Measurements from ENCODE around the gene CTSZ. TPM values are rescaled to one million over a fixed set of nuclear protein-coding genes. Genes with fewer than 3 reads are reported as not detected.

Gene CTSZ
- total RNA-seq, 4 donors from 2014 or later, result 83.5 to 145 (median 105) TPM

DNA sequence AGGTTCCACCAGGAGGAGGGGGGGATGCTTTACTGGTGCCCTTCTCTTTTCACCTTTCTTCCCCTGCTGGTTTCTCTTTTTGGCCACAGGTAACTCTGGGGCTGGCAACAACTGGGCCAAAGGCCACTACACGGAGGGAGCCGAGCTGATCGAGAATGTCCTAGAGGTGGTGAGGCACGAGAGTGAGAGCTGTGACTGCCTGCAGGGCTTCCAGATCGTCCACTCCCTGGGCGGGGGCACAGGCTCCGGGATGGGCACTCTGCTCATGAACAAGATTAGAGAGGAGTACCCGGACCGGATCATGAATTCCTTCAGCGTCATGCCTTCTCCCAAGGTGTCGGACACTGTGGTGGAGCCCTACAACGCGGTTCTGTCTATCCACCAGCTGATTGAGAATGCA is 16.6 kb upstream of the CTSZ start:
- H3K4me1 ChIP-seq, result peaks cover 0 to 32% (median 14%) of the 10 kb centered on the region in 4 donors
- peaks cover 6 to 62% (median 14%) of the 10 kb centered on the region in 3 donors for H3K36me3 ChIP-seq
- WGBS, 2 donors, result 91 to 93% methylated on average over 10 to 13 of the region's 13 CpGs

DNA sequence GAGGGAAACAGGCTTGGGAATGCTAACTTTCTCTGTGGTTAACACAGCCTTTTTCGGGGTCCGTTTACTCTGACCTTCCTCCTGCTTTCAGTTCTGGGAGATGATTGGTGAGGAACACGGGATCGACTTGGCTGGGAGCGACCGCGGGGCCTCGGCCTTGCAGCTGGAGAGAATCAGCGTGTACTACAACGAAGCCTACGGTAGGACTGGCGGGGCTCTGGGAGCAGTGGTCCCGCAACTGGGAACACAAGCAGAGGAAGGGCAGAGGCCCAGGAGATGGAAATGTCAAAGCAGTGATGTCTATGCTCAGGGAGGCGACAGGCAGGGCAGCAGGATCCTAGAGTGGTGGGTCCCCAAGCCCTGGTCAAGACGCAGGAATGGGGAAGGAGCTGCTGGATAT is 15.7 kb upstream of the CTSZ start:
- WGBS, 2 donors, result 85 to 90% methylated on average over 15 of the region's 15 CpGs
- TF ChIP-seq, protein P1, sequence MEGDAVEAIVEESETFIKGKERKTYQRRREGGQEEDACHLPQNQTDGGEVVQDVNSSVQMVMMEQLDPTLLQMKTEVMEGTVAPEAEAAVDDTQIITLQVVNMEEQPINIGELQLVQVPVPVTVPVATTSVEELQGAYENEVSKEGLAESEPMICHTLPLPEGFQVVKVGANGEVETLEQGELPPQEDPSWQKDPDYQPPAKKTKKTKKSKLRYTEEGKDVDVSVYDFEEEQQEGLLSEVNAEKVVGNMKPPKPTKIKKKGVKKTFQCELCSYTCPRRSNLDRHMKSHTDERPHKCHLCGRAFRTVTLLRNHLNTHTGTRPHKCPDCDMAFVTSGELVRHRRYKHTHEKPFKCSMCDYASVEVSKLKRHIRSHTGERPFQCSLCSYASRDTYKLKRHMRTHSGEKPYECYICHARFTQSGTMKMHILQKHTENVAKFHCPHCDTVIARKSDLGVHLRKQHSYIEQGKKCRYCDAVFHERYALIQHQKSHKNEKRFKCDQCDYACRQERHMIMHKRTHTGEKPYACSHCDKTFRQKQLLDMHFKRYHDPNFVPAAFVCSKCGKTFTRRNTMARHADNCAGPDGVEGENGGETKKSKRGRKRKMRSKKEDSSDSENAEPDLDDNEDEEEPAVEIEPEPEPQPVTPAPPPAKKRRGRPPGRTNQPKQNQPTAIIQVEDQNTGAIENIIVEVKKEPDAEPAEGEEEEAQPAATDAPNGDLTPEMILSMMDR (IDR thresholded peaks at IDR 0.05), result no peak
- TF ChIP-seq POLR2A (IDR thresholded peaks at IDR 0.05) (no peak), EP300 (IDR thresholded peaks at IDR 0.05) (no peak)
- Histone ChIP-seq H3K4me3 (no peak overlapping the region), H3K4me1 (peaks cover 0 to 24% (median 9%) of the 10 kb centered on the region in 4 donors), H3K27ac (no peak overlapping the region), H3K9me3 (no peaks in the 10 kb centered on the region), H3K36me3 (peaks cover 6 to 62% (median 14%) of the 10 kb centered on the region in 3 donors), H3K27me3 (no peaks in the 10 kb centered on the region)
- DNase-seq (ENCODE audit: low spot score in 2 of 2), result no peak

More for the DNA sequence above, 16.6 kb upstream of the CTSZ start:
- Histone ChIP-seq H3K9me3 (no peaks in the 10 kb centered on the region), H3K27me3 (no peaks in the 10 kb centered on the region), H3K4me3 (no peak overlapping the region), H3K27ac (no peak overlapping the region)
- DNase-seq (ENCODE audit: low spot score in 2 of 2), result no peak
- TF ChIP-seq POLR2A (IDR thresholded peaks at IDR 0.05) (no peak), EP300 (IDR thresholded peaks at IDR 0.05) (no peak)
- TF ChIP-seq, protein P1 (IDR thresholded peaks at IDR 0.05), result no peak

DNA sequence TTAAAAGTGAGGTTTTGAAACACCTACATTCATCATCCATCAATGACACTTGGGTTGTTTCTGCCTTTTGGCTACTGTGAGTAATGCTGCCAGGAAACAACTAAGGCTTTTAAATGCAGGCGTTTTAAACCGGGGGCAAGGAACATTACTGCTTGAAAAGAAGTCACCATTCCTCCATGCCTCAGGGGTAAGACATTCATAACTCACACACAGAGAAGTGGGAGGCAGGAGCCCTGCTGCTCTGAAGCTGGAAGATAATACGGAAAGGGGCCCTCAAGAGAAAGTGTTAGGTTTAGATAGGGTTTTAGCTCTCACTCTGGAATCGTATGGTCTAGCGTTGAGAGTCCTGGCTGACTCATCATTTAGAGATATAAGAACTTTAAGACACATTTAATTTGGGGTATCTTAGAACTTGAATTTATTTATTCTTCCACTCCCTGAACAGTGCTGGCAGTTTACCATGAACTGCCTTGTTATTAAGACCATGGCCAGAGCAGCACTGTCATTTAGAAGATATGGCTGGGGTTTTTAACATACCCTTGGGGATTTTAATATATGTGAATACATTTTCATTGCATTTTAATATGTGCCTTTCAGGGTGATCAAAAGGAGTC is 14.0 kb upstream of the CTSZ start:
- Histone ChIP-seq H3K9me3 (no peaks in the 10 kb centered on the region), H3K27ac (no peak overlapping the region), H3K36me3 (peaks cover 6 to 50% (median 8%) of the 10 kb centered on the region in 3 donors), H3K4me1 (peaks cover 0 to 7% (median 0%) of the 10 kb centered on the region in 4 donors), H3K4me3 (no peak overlapping the region), H3K27me3 (no peaks in the 10 kb centered on the region)
- TF ChIP-seq, protein P1 (IDR thresholded peaks at IDR 0.05), result no peak
- TF ChIP-seq EP300 (IDR thresholded peaks at IDR 0.05), result no peak
- TF ChIP-seq POLR2A (IDR thresholded peaks at IDR 0.05), result no peak
- 52 to 57% methylated on average over 5 of the region's 5 CpGs for whole genome bisulfite sequencing, 2 donors
- DNase-seq (ENCODE audit: low spot score in 2 of 2), result no peak

DNA sequence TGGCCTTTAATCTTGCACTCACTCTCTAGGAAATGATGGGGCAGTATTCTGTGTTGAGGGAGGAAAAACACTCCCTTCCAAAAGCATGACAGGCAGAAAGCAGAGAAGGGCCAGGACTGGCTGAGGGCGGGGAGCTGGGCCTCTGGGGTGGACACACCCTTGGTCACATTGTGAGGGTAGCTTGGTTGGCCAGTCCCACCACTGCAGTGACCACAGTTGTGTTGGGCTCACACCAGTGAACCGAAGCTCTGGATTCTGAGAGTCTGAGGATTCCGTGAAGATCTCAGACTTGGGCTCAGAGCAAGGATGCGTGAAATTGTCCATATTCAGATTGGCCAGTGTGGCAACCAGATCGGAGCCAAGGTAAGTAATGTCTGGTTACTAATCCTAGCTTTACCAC is 12.2 kb upstream of the CTSZ start, which contains the start of gene TUBB1:
Gene TUBB1, plus strand, starts transcription at position 213 of the 400 bp plus-strand sequence. Its CDS starts 94 bp downstream, at position 307.
- no peaks in the 10 kb centered on the region for H3K27me3 ChIP-seq
- H3K36me3 ChIP-seq, result peaks cover 2 to 31% (median 4%) of the 10 kb centered on the region in 3 donors
- 89 to 98% methylated on average over 5 of the region's 5 CpGs for WGBS, 2 donors
- no peak within 1 kb of the TSS for H3K27ac ChIP-seq
- TF ChIP-seq, protein P1 (IDR thresholded peaks at IDR 0.05), result no peak
- TF ChIP-seq POLR2A (IDR thresholded peaks at IDR 0.05) (no peak), EP300 (IDR thresholded peaks at IDR 0.05) (no peak)
- no peak within 1 kb of the TSS for H3K4me3 ChIP-seq
- no peaks in the 10 kb centered on the region for H3K9me3 ChIP-seq
- DNase-seq (ENCODE audit: low spot score in 2 of 2), result no peak
- no peaks in the 10 kb centered on the region for H3K4me1 ChIP-seq

DNA sequence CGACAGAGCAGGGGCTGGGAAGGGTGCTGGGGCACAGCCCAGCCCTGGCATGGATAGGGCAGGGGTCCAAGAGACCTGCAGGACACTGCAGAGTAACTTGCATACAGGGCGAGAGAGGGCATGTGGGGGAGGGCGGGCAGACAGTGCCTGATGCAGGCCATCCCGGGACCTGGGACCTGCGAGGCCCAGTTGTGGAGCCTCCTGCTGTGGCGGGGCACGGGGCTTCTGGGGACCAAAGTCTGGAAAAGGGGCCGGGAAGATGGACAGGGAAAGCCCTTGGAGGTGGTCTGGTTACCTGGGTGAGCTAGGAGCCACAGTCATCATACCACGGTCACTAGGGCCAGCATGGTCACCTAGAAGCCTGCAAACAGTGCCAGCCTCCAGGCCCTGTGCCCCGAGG is 11.8 kb upstream of the CTSZ start:
- no peaks in the 10 kb centered on the region for H3K4me1 ChIP-seq
- WGBS, 2 donors, result 95 to 98% methylated on average over 10 of the region's 10 CpGs
- no peak for DNase-seq (ENCODE audit: low spot score in 2 of 2)
- TF ChIP-seq POLR2A (IDR thresholded peaks at IDR 0.05) (no peak), EP300 (IDR thresholded peaks at IDR 0.05) (no peak)
- TF ChIP-seq, protein P1 (IDR thresholded peaks at IDR 0.05), result no peak
- no peak overlapping the region for H3K27ac ChIP-seq
- no peaks in the 10 kb centered on the region for H3K27me3 ChIP-seq
- H3K4me3 ChIP-seq, result no peak overlapping the region
- peaks cover 0 to 27% (median 0%) of the 10 kb centered on the region in 3 donors for H3K36me3 ChIP-seq
- no peaks in the 10 kb centered on the region for H3K9me3 ChIP-seq
